Esophagus squamous epithelium (tissue), 5 donors: ENCODE measurements around the gene BLOC1S3. TPM values are rescaled to one million over a fixed set of nuclear protein-coding genes. Genes with fewer than 3 reads are reported as not detected.

Experiments used
- DNase-seq: peaks from one replicate; lab custom pipeline; 2025; lab: John Stamatoyannopoulos, UW
- H3K27ac ChIP-seq, 4 donors: fragments of 200-600 bp; sonication (generic); one replicate each; pipeline ENCODE4 v1.5.1; 2016 to 2019; ENCODE audit warnings: mild to moderate bottlenecking in 1 of 4
- H3K27me3 ChIP-seq, 4 donors: fragments of 200-600 bp; sonication (generic); 1 replicate in 3 of 4; 2 replicates in 1 of 4; pipeline versions ENCODE4 v1.5.1 to v1.6.0; 2017 to 2021; ENCODE audit warnings: antibody characterized with exemption in 1 of 4
- H3K36me3 ChIP-seq, 3 donors: fragments of 200-600 bp; sonication (generic); one replicate each; pipeline ENCODE4 v1.5.1; 2016 to 2019
- H3K4me1 ChIP-seq, 3 donors: fragments of 200-600 bp; sonication (generic); one replicate each; pipeline ENCODE4 v1.5.1; 2017 to 2019
- H3K4me3 ChIP-seq, 4 donors: fragments of 200-600 bp; sonication (generic); 1 replicate in 3 of 4; 2 replicates in 1 of 4; pipeline ENCODE4 v1.5.1; 2016 to 2019; ENCODE audit warnings: mild to moderate bottlenecking in 2 of 4, moderate library complexity in 1 of 4
- H3K9me3 ChIP-seq, 3 donors: fragments of 200-600 bp; sonication (generic); one replicate each; pipeline ENCODE4 v1.5.1; 2016 to 2019
- POLR2A ChIP-seq, 4 donors: fragments of 450-650 bp; IDR thresholded peaks; one replicate each; pipeline ENCODE4 v1.6.1; 2017; ENCODE audit warnings: antibody characterized with exemption in 4 of 4, mild to moderate bottlenecking in 4 of 4, moderate library complexity in 3 of 4
- WGBS, 2 donors: methylation state at CpG; one replicate each; pipeline ENCODE4 v1.1.5; 2018; 5-methylcytosine and 5-hydroxymethylcytosine counted together
- intact Hi-C: fragments of 100-400 bp; cut with DNase I; formaldehyde crosslinking; loops from one replicate; pipeline ENCODE4 v1.15.0; 2022
- total RNA-seq, 4 donors: library from RNA; depleted of rRNA; stranded (reverse); fragments of >200 nt; gene quantifications; one replicate each; pipeline ENCODE4 v1.1.0, GENCODE V29; 2016
- TF ChIP-seq, protein P1 (sequence below), 6 experiments: fragments of 450-650 bp in 4 of 6; fragments of 200-600 bp in 2 of 6; sonication (generic) in 2 of 6; IDR thresholded peaks; one replicate each; pipeline ENCODE4 v1.5.1; 2016 to 2019; ENCODE audit warnings: antibody characterized with exemption in 6 of 6, mild to moderate bottlenecking in 4 of 6, moderate library complexity in 4 of 6
- donor health status: DM: yes; HTN: yes; CAD: no.

The BLOC1S3 gene
- total RNA-seq, 4 donors from 2014 or later: 7.9 to 18.4 (median 10.4) TPM

DNA sequence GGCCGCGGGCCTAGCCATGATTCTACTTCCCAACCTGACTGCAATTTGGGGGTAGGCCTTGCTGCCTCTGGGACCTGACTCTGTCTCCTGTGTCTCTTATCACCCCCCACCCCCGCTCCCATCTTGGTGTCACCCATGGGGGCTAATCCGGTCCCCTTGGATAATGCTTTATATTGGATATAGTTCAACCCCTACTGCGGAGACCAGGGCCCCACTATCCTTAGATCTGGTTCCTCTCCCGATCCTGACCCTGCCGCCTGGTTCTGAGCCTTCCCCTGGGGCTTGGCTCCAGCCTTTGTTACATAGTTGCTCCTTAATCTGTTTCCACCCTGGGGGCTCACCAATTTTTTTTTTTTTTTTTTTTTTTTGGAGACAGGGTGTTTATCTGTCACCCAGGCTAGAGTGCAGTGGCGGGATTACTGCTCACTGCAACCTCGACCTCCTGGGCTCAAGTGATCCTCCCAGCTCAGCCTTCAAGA, 1.3 kb downstream of the BLOC1S3 start:
- peaks cover 26 to 66% (median 28%) of the 10 kb centered on the region in 3 donors for H3K4me1 ChIP-seq
- H3K27ac ChIP-seq: peak overlapping the region; percentile 89 to 98 (median 96)

DNA sequence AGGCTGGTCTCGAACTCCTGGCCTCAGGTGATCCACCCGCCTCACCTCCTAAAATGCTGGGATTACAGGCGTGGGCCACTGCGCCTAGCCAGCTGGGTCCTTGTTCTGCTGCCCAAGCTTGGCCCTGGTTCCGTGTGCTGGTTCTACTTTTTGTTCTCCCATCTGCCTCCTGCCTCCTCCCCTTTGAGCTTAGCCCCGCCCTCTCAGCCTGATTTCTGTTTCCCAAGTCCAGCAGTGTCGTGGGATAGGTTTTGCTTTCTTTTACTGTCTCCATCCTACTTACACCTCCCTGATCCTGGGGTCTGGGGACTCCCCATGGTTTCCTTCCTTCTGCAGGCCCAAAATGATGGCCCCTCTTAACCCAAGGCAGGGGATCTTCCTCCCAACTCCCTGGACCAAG, 2.4 kb downstream of the BLOC1S3 start:
- 70 to 74% methylated on average over 7 of the region's 7 CpGs for WGBS, 2 donors

More for the DNA sequence above, 1.3 kb downstream of the BLOC1S3 start:
- H3K36me3 ChIP-seq: peaks cover 0 to 17% (median 3%) of the 10 kb centered on the region in 3 donors
- 37 to 40% methylated on average over 5 to 9 of the region's 9 CpGs for WGBS, 2 donors
- intact Hi-C loops: no loop called here
- H3K9me3 ChIP-seq: no peaks in the 10 kb centered on the region
- no peak for DNase-seq
- no peak for TF ChIP-seq POLR2A (IDR thresholded peaks at IDR 0.05)
- TF ChIP-seq, protein P1, sequence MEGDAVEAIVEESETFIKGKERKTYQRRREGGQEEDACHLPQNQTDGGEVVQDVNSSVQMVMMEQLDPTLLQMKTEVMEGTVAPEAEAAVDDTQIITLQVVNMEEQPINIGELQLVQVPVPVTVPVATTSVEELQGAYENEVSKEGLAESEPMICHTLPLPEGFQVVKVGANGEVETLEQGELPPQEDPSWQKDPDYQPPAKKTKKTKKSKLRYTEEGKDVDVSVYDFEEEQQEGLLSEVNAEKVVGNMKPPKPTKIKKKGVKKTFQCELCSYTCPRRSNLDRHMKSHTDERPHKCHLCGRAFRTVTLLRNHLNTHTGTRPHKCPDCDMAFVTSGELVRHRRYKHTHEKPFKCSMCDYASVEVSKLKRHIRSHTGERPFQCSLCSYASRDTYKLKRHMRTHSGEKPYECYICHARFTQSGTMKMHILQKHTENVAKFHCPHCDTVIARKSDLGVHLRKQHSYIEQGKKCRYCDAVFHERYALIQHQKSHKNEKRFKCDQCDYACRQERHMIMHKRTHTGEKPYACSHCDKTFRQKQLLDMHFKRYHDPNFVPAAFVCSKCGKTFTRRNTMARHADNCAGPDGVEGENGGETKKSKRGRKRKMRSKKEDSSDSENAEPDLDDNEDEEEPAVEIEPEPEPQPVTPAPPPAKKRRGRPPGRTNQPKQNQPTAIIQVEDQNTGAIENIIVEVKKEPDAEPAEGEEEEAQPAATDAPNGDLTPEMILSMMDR (IDR thresholded peaks at IDR 0.05): no peak
- peak overlapping the region; percentile 70 to 94 (median 86) for H3K4me3 ChIP-seq
- no peaks in the 10 kb centered on the region for H3K27me3 ChIP-seq

GRCh38 chr19:45182758-45183157, 4.2 kb downstream of the BLOC1S3 start:
- H3K4me1 ChIP-seq: peaks cover 18 to 50% (median 21%) of the 10 kb centered on the region in 3 donors
- intact Hi-C loops: no loop called here
- H3K36me3 ChIP-seq: peaks cover 0 to 17% (median 3%) of the 10 kb centered on the region in 3 donors
- no peak overlapping the region for H3K4me3 ChIP-seq
- H3K27ac ChIP-seq: no peak overlapping the region
- TF ChIP-seq, protein P1 (IDR thresholded peaks at IDR 0.05): no peak
- TF ChIP-seq POLR2A (IDR thresholded peaks at IDR 0.05): no peak
- no peaks in the 10 kb centered on the region for H3K27me3 ChIP-seq
- 43 to 57% methylated on average over 4 of the region's 4 CpGs for WGBS, 2 donors
- DNase-seq: no peak
- H3K9me3 ChIP-seq: no peaks in the 10 kb centered on the region

More for the DNA sequence above, 2.4 kb downstream of the BLOC1S3 start:
- Histone ChIP-seq H3K9me3 (no peaks in the 10 kb centered on the region), H3K4me3 (peak overlapping the region in 1 of 4 donors; percentile 94), H3K27ac (no peak overlapping the region), H3K27me3 (no peaks in the 10 kb centered on the region), H3K4me1 (peaks cover 26 to 62% (median 28%) of the 10 kb centered on the region in 3 donors), H3K36me3 (peaks cover 0 to 17% (median 3%) of the 10 kb centered on the region in 3 donors)
- intact Hi-C loops: no loop called here
- DNase-seq: no peak
- TF ChIP-seq POLR2A (IDR thresholded peaks at IDR 0.05): no peak
- TF ChIP-seq, protein P1 (IDR thresholded peaks at IDR 0.05): no peak

DNA sequence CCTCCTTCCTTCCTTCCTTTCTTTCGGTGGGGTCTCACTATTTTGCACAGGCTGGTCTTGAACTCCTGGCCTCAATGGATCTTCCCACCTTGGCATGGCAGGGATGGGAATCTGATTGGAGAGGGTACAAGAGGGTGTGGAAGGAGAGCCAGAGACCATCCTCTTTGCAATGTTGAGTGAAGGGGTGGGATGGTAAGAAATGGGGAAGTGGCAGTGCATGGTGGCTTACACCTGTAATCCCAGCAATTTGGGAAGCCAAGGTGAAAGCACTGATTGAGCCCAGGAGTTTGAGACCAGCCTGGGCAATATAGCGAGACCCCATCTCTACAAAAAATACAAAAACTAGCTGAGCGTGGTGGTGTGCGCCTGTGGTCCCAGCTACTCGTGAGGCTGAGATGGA, 5.5 kb downstream of the BLOC1S3 start:
- TF ChIP-seq, protein P1 (IDR thresholded peaks at IDR 0.05): no peak
- TF ChIP-seq POLR2A (IDR thresholded peaks at IDR 0.05): no peak
- intact Hi-C loops: no loop called here
- Histone ChIP-seq H3K4me3 (no peak overlapping the region), H3K36me3 (peaks cover 0 to 17% (median 3%) of the 10 kb centered on the region in 3 donors), H3K4me1 (peaks cover 18 to 45% (median 21%) of the 10 kb centered on the region in 3 donors), H3K9me3 (no peaks in the 10 kb centered on the region), H3K27ac (no peak overlapping the region), H3K27me3 (no peaks in the 10 kb centered on the region)
- WGBS, 2 donors: 92 to 98% methylated on average over 4 to 5 of the region's 5 CpGs
- DNase-seq: no peak

DNA sequence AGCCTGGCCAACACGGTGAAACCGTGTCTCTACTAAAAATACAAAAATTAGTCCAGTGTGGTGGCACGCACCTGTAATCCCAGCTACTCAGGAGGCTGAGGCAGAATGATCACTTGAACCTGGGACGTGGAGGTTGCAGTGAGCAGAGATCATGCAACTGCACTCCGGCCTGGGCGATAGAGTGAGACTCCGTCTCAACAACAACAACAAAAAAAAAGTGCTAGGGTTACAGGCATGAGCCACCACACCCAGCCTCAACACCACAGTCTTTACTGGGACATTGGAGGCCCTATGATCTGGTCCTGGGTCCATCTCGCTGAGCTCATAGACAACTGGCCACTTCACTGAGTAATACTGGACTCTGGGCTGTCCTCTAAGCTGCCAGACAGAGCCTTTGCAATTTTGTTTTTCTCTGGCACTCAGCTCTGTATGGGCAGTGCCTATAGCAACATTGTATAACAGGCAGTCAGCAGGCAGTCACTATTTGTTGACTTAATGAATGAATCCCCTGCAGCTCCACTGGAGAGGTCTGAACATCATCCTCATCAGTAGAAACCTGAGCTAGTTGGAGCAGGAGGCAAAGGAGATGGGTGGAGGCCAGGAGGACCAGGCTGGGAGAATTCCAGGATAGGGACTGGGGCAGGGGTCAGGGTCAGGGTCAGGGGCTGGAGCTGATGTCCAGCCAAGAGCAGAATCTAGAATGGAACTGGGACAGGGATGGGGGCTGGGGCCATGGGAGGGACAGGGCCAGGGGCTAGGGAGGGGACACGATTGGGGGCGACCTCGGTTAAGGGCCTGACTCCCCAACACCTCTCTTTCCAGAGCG, 8.1 kb downstream of the BLOC1S3 start:
- Histone ChIP-seq H3K9me3 (no peaks in the 10 kb centered on the region), H3K4me1 (peaks cover 0 to 22% (median 0%) of the 10 kb centered on the region in 3 donors), H3K4me3 (no peak overlapping the region), H3K36me3 (peaks cover 0 to 8% (median 0%) of the 10 kb centered on the region in 3 donors), H3K27ac (no peak overlapping the region), H3K27me3 (no peaks in the 10 kb centered on the region)
- intact Hi-C loops: no loop called here
- no peak for TF ChIP-seq POLR2A (IDR thresholded peaks at IDR 0.05)
- TF ChIP-seq, protein P1 (IDR thresholded peaks at IDR 0.05): no peak
- 85 to 88% methylated on average over 9 to 10 of the region's 12 CpGs for WGBS, 2 donors
- DNase-seq: no peak
